HG03460 (cell line): ENCODE measurements around the gene GSG1.

Experiments used
- ATAC-seq: cut with Tn5 transposase; IDR thresholded peaks from one replicate; pipeline ENCODE4 v1.9.1; 2021; ENCODE audit not compliant: unreplicated experiment

Gene GSG1

GRCh38 chr12:13103391-13104033 is at the start of gene GSG1:
Gene GSG1 (minus strand): TSS chr12:13103667. CDS start chr12:13103512, 155 bp downstream.
- ATAC-seq = no peak

GRCh38 chr12:13153180-13153579 is 49.7 kb upstream of the GSG1 start:
- ATAC-seq = no peak

- ATAC-seq = no peak
These were observed 49.3 kb upstream of the GSG1 start for GRCh38 chr12:13152756-13153155.

GRCh38 chr12:13152281-13152680 is 48.8 kb upstream of the GSG1 start:
- no peak for ATAC-seq

GRCh38 chr12:13149411-13149810 is 45.9 kb upstream of the GSG1 start:
- no peak for ATAC-seq

- no peak for ATAC-seq
These were observed 45.0 kb upstream of the GSG1 start for GRCh38 chr12:13148485-13148847.

GRCh38 chr12:13147688-13148484 is 44.4 kb upstream of the GSG1 start:
- ATAC-seq = no peak

GRCh38 chr12:13146336-13146938 is 43.0 kb upstream of the GSG1 start:
- ATAC-seq = no peak

- ATAC-seq = no peak
These were observed 40.9 kb upstream of the GSG1 start for GRCh38 chr12:13144266-13144828.

GRCh38 chr12:13142747-13143146 is 39.3 kb upstream of the GSG1 start:
- no peak for ATAC-seq

GRCh38 chr12:13141686-13142085 is 38.2 kb upstream of the GSG1 start:
- no peak for ATAC-seq

GRCh38 chr12:13135371-13136178 is 32.1 kb upstream of the GSG1 start:
- ATAC-seq = no peak

- no peak for ATAC-seq
These were observed 30.4 kb upstream of the GSG1 start for GRCh38 chr12:13133886-13134285.

- ATAC-seq = no peak
These were observed 27.5 kb upstream of the GSG1 start for GRCh38 chr12:13130981-13131380.

- ATAC-seq = no peak
These were observed 25.0 kb upstream of the GSG1 start for GRCh38 chr12:13128291-13128965.

- no peak for ATAC-seq
These were observed 24.0 kb upstream of the GSG1 start for GRCh38 chr12:13127444-13127843.

GRCh38 chr12:13126494-13126893 is 23.0 kb upstream of the GSG1 start:
- ATAC-seq = no peak

- no peak for ATAC-seq
These were observed 22.5 kb upstream of the GSG1 start for GRCh38 chr12:13125996-13126395.

GRCh38 chr12:13124656-13125505 is 21.4 kb upstream of the GSG1 start:
- no peak for ATAC-seq

GRCh38 chr12:13121568-13121967 is 18.1 kb upstream of the GSG1 start:
- ATAC-seq = no peak
